ENCODE measurements around the gene SERINC5.
A peak's percentile ranks its signal among the peaks of the same experiment; 100 is the strongest.
"Not testable (repeated sequence)": the region's sequence is repeated elsewhere in the genome, so short reads cannot be mapped to it uniquely, and the experiment has no call there.

The SERINC5 gene

DNA sequence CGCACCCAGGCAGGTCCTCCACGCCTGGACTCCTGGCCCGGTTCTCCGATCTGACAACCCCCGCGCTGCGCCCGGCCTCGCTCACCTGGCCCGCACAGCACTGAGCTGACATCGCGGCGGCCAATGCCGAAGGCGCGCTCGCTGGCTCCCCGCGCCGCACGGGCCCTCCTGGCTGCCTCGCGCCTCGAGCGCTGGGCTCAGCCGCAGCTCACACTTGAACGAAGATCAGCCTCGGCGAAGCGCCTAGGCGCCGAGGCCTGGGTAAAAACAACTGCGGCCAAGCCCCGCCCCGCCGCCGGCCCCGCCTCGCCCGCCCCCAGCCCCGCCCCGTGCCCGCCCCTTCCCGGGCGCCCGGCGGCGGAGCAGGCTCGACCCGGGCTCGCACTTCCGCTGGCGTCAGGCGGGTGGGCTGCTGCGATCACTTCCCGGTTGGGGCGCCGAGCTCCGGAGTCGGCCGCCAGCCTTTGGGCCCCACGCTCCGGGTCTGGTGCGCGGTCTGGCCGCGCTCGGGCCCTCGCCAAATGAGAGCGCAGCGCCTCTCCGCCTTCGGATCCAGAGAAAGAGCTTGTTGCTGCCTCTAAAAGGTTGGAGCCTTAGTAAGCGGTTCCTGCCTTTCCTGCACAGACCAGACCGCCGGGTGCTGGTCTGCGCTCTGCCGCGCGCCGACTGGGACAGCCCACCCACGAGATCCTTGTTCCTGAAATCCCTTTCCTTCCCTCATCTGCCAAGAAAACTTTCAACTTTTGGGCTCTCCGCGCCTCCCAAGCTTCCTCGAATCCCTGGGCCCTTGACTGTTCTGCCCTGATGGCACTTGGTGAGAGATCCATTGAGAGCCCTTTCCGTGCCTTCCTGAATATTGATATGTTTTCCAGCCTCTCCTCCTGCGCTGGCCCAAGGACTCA, at the start of gene SERINC5:
SERINC5 (minus strand) TSS at position 238 of the 902 bp plus-strand sequence; CDS start at position 112, 126 bp downstream.
- peak; percentile 73 to 79 for DNase-seq (ENCODE audit: low read depth in 2 of 2)

DNA sequence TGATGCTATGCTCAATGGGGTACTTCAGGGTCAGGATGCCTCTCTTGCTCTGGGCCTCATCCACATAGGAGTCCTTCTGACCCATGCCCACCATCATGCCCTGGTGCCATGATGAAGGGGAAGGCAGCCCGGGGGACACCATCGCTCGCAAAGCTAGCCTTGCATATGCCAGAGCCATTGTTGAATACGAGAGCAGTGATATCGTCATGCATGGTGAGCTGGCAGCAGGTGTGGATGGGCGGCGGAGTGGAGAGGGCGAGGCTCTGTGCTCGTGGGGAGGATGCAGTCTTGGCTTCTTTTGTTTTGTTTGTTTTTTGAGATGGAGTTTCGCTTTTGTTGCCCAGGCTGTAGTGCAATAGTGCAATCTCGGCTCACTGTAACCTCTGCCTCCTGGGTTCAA, 46.8 kb upstream of the SERINC5 start:
- no peak for DNase-seq (ENCODE audit: low read depth in 2 of 2)

DNA sequence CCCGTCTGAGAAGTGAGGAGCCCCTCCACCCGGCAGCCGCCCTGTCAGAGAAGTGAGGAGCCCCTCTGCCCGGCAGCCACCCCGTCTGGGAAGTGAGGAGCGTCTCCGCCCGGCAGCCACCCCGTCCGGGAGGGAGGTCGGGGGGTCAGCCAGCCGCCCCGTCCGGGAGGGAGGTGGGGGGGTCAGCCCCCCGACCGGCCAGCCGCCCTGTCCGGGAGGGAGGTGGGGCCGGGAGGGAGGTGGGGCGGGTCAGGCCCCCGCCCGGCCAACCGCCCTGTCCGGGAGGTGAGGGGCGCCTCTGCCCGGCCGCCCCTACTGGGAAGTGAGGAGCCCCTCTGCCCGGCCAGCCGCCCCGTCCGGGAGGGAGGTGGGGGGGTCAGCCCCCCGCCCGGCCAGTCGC, 45.5 kb upstream of the SERINC5 start:
- DNase-seq (ENCODE audit: low read depth in 2 of 2) = not testable (repeated sequence)

DNA sequence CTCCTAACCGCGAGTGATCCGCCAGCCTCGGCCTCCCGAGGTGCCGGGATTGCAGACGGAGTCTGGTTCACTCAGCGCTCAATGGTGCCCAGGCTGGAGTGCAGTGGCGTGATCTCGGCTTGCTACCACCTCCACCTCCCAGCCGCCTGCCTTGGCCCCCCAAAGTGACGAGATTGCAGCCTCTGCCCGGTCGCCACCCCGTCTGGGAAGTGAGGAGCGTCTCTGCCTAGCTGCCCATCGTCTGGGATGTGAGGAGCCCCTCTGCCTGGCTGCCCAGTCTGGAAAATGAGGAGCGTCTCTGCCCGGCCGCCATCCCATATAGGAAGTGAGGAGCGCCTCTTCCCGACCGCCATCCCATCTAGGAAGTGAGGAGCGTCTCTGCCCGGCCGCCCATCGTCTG, 44.9 kb upstream of the SERINC5 start:
- DNase-seq (ENCODE audit: low read depth in 2 of 2) = not testable (repeated sequence)

DNA sequence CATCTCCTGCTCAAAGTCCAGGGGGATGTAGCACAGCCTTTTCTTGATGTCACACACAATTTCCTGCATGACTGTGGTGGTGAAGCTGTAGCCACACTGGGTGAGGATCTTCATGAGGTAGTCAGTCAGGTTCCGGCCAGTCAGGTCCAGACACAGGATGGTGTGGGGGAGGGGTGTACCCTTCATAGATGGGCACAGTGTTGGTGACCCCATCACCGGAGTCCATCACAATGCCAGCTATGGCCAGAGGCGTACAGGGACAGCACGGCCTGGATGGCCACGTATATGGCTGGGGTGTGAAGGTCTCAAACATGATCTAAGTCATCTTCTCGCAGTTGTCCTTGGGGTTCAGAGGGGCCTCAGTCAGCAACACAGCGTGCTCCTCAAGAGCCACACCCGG, 44.3 kb upstream of the SERINC5 start:
- no peak for DNase-seq (ENCODE audit: low read depth in 2 of 2)

DNA sequence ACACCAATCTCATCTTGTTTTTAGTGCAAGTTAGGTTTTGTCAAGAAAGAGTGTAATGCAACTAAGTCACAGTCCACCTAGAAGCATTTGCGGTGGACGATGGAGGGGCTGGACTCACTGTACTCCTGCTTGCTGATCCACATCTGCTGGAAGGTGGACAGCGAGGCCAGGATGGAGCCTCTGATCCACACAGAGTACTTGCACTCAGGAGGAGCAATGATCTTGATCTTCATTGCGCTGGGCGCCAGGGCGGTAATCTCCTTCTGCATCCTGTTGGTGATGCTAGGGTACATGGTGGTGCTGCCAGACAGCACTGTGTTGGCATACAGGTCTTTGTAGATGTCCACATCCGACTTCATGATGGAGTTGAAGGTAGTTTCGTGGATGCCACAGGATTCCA, 43.8 kb upstream of the SERINC5 start:
- no peak for DNase-seq (ENCODE audit: low read depth in 2 of 2)

DNA sequence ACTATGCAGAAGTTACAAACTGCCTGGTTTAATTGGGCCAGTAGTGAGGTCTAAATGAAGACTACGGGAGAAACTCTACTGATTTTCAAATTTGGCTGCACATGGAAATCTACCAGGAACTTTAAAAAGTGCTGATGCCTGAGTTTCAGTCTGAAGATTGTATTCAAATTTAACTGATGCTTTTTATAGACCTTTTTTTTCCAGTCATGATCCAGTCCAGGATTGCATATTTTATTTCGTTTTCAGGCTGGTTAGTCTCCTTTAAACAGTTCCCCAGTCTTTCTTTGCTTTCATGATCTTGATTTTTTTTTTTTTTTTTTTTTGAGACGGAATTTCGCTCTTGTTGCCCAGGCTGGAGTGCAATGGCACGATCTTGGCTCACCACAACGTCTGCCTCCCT, 40.3 kb upstream of the SERINC5 start:
- DNase-seq (ENCODE audit: low read depth in 2 of 2) = no peak

DNA sequence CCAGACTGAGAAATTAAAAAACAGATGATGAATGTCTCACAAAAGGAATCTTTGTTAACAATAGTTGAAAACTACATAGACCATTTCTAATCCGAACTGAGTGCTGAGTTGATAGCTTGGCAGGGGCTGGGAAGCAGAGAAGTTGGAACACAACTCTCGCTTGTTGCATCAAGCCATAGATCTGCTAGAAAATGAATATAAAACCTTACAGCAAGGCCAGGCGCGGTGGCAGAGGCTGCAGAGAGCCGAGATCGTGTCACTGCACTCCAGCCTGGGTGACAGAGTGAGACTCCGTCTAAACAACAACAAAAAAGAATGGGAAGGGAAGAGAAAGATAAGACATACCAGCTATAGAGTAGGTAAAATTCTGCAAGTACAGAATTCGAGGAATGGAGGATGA, 35.9 kb upstream of the SERINC5 start:
- DNase-seq (ENCODE audit: low read depth in 2 of 2) = no peak

DNA sequence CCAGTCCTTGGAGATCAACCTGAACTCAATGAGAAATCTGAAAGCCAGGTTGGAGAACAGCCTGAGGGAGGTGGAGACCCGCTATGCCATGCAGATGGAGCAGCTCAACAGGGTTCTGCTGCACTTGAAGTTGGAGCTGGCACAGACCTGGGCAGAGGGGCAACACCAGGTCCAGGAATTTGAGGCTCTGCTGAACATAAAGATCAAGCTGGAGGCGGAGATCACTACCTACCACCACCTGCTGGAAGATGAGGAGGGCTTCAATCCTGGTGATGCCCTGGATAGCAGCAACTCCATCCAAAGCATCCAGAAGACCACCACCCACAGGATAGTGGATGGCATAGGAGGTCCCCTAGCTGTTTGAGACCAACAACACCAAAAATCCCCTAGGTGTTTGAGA, 33.5 kb upstream of the SERINC5 start:
- DNase-seq (ENCODE audit: low read depth in 2 of 2) = no peak

DNA sequence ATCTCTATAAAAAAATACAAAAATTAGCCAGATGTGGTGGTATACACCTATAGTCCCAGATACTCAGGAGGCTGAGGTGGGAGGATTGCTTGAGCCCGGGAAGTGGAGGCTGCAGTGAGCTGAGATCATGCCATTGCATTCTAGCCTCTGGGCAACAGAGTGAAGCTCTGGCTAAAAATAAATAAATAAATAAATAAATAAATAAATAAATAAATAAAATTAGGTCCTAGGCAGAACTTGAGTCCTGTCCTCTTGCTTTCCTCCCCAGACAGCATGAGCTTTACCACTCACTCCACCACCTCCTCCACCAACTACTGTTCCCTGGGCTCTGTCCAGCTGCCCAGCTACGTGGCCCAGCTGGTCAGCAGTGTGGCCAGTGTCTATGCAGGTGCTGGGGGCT, 32.3 kb upstream of the SERINC5 start:
- no peak for DNase-seq (ENCODE audit: low read depth in 2 of 2)

DNA sequence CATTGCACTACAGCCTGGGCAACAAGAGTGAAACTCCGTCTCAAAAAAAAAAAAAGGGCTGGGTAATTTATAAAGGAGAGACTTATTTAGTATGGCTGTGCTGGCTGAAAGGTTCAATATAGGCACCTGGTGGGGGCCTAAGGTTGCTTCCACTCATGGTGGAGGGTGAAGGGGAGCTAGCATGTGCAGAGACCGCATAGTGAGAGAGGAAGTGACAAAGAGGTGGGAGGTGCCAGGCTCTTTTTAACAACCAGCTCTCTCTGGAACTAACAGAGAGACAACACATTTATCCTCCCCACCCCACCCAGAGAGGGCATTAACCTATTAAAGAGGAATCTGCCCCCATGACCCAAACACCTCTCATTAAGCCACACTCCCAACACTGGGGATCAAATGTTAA, 28.9 kb upstream of the SERINC5 start:
- DNase-seq (ENCODE audit: low read depth in 2 of 2) = no peak

DNA sequence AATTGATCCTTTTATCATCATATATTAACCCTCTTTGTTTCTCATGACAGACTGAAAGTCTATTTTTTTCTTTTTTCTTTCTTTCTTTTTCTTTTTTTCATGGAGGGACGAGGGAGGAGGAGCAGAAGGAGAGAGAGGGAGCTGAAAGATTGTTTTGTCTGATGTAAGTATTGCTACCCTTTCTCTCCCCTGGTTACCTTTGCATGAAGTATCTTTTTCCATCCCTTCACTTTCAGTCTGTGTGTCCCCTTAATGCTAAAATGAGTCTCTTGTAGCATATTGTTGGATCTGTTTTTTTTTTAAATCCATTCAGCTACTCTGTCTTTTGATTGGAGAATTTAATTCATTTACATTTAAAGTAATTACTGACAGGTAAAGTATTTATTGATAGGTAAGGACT, 27.5 kb upstream of the SERINC5 start:
- no peak for DNase-seq (ENCODE audit: low read depth in 2 of 2)

DNA sequence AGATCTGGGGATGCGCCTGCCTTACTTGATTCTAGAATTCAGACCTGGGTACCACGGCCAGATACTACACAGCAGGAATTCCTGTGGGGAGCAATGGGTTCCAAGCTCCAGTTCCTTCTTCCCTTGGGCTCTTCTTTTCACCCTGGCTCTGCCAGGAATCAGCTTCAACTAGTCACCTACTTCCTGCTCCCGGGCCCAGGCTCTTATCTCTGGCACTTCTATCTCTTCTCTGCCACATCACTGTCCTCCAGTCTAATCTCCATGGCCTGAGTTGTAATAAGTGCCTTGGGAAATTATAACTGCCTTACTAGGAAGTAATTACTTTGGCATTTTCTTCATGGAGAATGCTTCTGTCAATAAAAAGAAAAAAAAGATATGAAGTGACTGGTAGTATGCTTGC, 26.2 kb upstream of the SERINC5 start:
- no peak for DNase-seq (ENCODE audit: low read depth in 2 of 2)

DNA sequence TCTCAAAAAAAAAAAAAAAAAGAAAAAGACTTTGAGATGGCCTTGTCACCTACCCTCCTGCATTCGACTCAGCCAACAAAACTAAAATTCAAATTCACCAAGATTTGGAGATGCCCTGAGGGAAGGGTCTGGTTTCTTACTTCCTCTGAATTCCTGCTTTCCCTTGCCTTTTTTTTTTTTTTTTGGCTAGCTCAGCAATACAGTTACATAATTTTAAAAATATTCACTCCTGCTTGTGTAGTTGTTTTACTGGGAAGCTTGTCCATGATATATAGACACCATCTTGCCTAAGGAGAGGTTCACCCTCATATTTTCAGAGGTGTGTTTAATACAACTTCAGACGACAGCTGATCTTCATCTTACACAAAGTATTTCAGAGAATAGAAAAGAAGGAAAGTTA, 21.3 kb upstream of the SERINC5 start:
- DNase-seq (ENCODE audit: low read depth in 2 of 2) = no peak

DNA sequence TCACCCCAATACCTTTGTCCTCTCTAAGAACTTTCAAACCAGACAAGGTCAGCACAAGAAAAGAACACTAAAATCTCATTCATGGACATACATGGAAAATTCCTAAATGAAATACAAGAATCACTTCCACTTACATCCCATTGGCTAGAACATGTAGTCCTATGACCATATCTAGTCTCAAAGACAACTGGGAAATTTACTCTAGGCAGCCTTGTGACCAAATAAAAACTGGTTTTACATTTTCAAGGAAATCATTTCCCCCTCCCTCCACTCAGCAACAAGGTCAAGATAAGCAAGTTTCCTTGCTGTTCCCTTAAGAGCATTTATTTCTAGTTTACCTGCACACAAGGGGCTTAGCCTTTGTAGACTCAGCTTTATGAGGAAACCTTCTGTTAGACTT, 20.3 kb upstream of the SERINC5 start:
- DNase-seq (ENCODE audit: low read depth in 2 of 2) = no peak

DNA sequence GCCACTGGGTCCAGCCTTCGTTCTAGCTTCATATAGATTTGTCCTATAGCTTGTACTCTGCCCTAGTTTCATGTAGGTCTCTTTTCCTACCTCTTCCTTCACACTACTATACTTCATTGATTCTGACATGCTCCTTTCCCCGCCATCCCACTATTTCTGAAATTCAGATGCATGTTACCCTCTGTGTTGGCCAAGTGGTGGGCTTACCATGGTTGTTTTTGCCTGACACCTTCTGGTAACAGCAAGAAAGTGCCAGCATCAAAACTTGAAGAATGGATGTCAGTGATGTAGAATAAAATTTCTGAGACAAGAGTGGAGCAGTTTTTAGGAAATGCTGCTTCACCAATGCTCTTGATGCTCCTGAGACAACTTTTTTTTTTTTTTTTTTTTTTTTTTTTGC, 19.5 kb upstream of the SERINC5 start:
- no peak for DNase-seq (ENCODE audit: low read depth in 2 of 2)

DNA sequence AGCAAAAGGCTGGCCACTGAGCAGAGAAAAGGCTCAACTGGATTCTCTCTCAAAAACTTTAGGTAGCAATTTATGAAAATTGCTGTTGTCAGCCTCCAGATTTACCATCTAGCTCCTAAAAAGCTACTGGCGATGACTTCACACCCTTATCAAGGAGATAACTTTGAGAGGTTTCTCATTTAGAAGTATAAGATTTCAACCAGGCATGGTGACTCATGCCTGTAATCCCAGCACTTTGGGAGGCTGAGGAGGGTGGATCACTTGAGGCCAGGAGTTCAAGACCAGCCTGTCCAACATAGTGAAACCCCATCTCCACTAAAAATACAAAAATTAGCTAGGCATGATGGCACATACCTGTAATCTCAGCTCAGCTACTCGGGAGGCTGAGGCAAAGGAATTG, 14.7 kb upstream of the SERINC5 start:
- not testable (repeated sequence) for DNase-seq (ENCODE audit: low read depth in 2 of 2)

DNA sequence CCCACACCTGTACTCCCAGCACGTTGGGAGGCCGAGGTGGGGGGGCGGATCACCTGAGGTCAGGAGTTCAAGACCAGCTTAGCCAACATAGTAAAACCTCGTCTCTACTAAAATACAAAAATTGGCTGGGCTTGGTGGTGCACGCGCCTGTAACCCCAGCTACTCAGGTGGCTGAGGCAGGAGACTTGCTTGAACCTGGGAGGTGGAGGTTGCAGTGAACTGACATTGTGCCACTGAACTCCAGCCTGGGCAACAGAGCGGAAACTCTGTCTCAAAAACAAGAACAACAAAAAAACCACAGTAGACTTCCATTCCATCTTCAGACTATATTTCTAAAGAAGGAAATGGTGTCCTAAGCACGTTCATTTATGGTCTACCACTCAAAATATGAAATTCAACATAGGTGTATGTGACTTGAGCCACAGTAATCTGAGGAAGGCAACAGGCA, 14.2 kb upstream of the SERINC5 start:
- DNase-seq (ENCODE audit: low read depth in 2 of 2) = no peak

DNA sequence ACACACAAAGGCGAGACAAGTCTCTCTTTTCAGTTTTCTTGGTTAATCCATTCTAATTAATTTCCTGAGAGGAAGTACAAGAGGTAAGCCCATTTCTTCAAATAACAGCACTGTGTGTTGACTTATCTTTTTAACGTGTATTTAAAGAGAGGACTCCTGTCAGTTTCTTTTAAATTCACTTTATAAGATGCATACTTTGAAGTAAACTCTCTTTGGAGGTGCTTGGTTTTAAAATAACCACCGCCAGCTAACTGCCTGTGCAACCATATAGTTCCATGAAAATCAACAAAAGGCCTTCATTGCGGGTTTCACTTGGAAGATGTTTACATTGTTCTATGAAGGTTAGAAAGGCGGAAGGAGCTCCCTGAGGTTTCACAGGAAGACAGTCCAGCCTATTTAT, 13.1 kb upstream of the SERINC5 start:
- DNase-seq (ENCODE audit: low read depth in 2 of 2) = no peak

DNA sequence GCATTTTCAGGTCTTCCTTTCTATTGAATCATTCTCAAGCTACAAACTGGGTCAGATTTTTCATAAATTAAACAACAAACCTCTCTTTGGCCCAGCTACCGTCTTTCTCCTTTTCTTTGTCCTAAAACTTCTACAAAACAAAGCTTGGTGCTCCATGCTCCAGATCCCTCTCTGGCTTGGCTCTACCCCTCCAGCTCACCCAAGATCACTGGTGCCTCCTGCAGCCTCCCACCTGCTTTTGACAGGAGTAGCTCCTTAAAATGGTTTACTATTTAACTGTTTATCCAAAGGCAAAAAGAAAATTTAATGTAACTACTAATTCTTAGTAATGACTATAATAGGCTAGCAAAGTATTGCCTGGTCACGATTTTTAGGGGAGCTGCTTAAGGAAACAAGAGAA, 10.7 kb upstream of the SERINC5 start:
- no peak for DNase-seq (ENCODE audit: low read depth in 2 of 2)

DNA sequence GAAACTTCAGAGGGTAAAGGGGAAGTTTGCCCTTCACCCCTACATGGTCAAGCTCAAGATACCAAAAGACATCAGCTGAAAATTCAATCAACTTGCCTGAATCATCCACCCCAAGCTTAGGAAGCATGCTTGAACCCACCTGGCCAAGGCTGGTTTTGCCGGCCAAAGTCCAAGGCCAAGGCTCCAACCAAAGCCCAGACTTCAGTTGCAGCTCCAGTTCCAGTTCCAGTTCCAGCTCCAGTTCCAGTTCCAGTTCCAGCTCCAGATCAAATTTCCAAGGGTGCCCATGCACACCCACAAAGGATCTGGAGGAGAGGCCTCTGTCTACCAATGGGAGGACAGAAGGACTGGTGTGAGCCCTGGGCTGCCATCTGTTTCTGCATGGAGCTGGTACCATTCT, 4.6 kb upstream of the SERINC5 start:
- DNase-seq (ENCODE audit: low read depth in 2 of 2) = no peak

DNA sequence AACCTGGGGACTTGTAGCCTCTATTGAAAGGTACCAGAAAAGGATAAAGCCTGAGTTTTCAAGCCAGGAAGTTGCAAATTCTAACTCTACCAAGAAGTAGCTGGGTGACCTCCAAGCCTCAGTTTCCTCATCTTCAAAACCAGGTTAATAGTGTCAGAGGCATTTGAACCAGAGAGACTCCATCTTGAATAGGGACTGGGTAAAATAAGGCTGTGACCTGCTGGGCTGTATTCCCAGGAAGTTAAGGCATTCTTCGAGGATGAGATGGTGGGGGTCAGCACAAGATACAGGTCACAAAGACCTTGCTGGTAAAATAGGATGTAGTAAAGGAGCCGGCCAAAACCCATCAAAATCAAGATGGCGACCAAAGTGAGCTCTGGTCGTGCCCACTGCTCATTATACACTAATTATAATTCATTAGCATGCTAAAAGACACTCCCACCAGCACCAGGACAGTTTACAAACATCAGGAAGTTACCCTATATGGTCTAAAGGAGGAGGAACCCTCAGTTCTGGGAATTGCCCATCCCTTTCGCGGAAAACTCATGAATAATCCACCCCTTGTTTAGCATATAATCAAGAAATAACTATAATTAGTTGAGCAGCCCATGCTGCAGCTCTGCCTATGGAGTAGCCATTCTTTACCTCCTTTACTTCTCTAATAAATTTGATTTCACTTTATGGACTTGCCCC, 3.8 kb upstream of the SERINC5 start:
- DNase-seq (ENCODE audit: low read depth in 2 of 2) = no peak

DNA sequence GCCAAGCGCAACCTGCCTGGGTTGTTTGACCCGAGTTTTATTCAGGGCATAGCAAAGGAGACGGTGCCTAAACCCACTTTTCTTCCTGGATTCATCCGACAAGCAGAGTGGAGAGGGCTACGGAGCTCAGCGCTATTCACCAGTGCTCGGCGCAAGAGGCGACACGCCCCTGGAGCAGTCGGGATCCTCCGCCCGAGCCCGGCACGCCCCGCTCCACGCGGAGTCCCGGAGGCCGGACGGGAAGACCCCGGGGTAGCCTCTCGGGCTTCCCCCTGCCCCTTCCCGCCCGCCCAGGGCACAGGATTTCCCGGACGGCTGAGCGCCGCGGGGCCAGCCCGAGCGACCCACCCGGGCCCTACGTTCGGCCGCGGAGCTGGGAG, 427 bp downstream of the SERINC5 start:
- no peak for DNase-seq (ENCODE audit: low read depth in 2 of 2)

All from activated CD4-positive, alpha-beta T cell treated with anti-CD3 and anti-CD28 coated beads for 24 hours (primary cell).